Neural cell (in vitro differentiated cells): Measurements from ENCODE around the gene ZNF678.

Source experiments
- EP300 ChIP-seq: fragments of 450-650 bp; conservative IDR thresholded peaks from 2 replicates; pipeline ENCODE4 v1.6.1; 2014; ENCODE audit warnings: antibody characterized with exemption, mild to moderate bottlenecking, moderate library complexity; ENCODE audit not compliant: poor library complexity, severe bottlenecking
- EZH2 ChIP-seq: fragments of 200-600, 300-800 bp; shearing (Covaris generic), sonication (generic); IDR thresholded peaks from 2 replicates; pipeline ENCODE4 v1.6.1; 2014; ENCODE audit warnings: antibody characterized with exemption, low read length, borderline replicate concordance, mild to moderate bottlenecking; ENCODE audit not compliant: insufficient read depth, poor library complexity, severe bottlenecking
- MXI1 ChIP-seq: fragments of 450-650 bp; conservative IDR thresholded peaks from 2 replicates; pipeline ENCODE4 v1.6.1; 2014; ENCODE audit warnings: antibody characterized with exemption, mild to moderate bottlenecking; ENCODE audit not compliant: poor library complexity, severe bottlenecking
- POLR2AphosphoS5 ChIP-seq: IDR thresholded peaks from 2 replicates; pipeline ENCODE4 v1.6.1; 2012
- SMC3 ChIP-seq: fragments of 450-650 bp; conservative IDR thresholded peaks from 2 replicates; pipeline ENCODE4 v1.6.1; 2014; ENCODE audit warnings: antibody characterized with exemption, mild to moderate bottlenecking, moderate library complexity; ENCODE audit not compliant: poor library complexity
- TAF1 ChIP-seq: IDR thresholded peaks from 2 replicates; pipeline ENCODE4 v1.6.1; 2012; ENCODE audit warnings: low read depth
- TF ChIP-seq, protein P1 (sequence below): fragments of 450-650 bp; IDR thresholded peaks from 2 replicates; pipeline ENCODE4 v1.5.1; 2014; ENCODE audit warnings: antibody characterized with exemption, mild to moderate bottlenecking, moderate library complexity; ENCODE audit not compliant: poor library complexity, severe bottlenecking

DNA sequence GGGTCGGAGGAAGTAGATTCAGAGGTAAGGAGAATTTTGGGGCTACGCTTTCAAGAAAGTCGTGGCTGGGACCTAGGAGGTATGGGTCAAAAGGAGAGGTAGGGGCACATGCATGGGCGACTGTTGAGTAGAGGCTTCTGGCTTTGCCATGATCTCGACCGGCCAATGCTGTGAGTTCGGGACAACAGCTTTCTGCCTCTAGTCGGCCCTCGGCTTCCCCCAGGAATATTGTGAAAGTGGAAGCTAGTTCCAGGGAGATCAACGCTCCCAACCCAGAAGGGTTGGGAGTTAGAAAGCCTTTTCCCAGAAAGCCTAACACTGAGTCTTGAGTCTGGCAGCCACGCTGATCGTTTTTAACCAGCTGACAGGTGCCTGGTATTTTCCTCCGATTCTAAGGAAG lies 69.0 kb downstream of the ZNF678 start:
- TF ChIP-seq SMC3 (no peak), EZH2 (no peak), POLR2AphosphoS5 (no peak), EP300 (no peak), MXI1 (no peak), TAF1 (no peak)
- TF ChIP-seq, protein P1, sequence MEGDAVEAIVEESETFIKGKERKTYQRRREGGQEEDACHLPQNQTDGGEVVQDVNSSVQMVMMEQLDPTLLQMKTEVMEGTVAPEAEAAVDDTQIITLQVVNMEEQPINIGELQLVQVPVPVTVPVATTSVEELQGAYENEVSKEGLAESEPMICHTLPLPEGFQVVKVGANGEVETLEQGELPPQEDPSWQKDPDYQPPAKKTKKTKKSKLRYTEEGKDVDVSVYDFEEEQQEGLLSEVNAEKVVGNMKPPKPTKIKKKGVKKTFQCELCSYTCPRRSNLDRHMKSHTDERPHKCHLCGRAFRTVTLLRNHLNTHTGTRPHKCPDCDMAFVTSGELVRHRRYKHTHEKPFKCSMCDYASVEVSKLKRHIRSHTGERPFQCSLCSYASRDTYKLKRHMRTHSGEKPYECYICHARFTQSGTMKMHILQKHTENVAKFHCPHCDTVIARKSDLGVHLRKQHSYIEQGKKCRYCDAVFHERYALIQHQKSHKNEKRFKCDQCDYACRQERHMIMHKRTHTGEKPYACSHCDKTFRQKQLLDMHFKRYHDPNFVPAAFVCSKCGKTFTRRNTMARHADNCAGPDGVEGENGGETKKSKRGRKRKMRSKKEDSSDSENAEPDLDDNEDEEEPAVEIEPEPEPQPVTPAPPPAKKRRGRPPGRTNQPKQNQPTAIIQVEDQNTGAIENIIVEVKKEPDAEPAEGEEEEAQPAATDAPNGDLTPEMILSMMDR = no peak
